ENCODE measurements around the gene HEMGN. TPM values are rescaled to one million over a fixed set of nuclear protein-coding genes. Genes with fewer than 3 reads are reported as not detected.

Gene HEMGN
- total and polyA plus RNA-seq, 2 of the 8 experiments (the other 6 are each of a cell fraction or from before 2014, with no cell fraction given) = not detected

DNA sequence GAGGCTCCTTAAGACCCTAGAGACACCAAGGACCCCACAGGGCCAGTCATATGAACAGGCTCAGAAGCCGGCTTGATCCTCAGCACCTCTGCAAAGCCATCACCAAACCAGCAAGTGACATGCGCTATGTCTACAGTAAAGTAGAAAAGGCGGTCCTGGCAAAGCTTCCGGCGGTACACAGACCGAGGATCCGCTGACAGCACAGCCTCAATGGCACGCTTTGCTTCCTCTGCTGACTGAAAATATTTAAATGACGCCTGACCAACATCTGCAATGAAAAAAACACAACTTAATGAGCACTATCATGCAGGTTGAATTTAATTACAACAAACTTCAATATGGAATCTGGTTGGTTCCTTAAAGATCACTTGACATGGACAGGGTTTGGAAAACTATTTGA is 33.2 kb downstream of the HEMGN start:
- ChIA-PET POLR2A (ENCODE audit: partially characterized antibody) (no interaction called here), CTCF (ENCODE audit: partially characterized antibody) (interaction anchor here (1.2 to 2.0 kb wide), 2 partner anchors 9 kb away, joined by 3 to 5 read pairs; no protein-coding TSS in a partner anchor)
- Histone ChIP-seq H3K4me3 (ENCODE audit: extremely low read depth in 1 of 4, insufficient read depth in 2 of 4, low read depth in 3 of 4, low read length in 4 of 4) (no peak overlapping the region), H2BK5ac (ENCODE audit: low read depth, low read length) (no peak overlapping the region), H4K20me1 (replicated peaks in 1 of 2; ENCODE audit: control insufficient read depth in 1 of 2, insufficient read depth in 2 of 2, low read length in 2 of 2) (peaks cover 0 to 3% of the 10 kb centered on the region in 2 experiments), H2BK15ac (ENCODE audit: low read length) (no peak overlapping the region), H2AK5ac (ENCODE audit: low read depth, low read length) (no peak overlapping the region), H3K9me3 (ENCODE audit: insufficient read depth in 2 of 2, low read depth in 1 of 2, low read length in 1 of 2) (no peaks in the 10 kb centered on the region), H2BK12ac (ENCODE audit: low read depth, low read length) (no peak overlapping the region), H3K36me3 (ENCODE audit: control insufficient read depth in 2 of 4, insufficient read depth in 4 of 4, low read length in 3 of 4) (no peaks in the 10 kb centered on the region), H3K27ac (ENCODE audit: low read depth, low read length) (no peak overlapping the region), H3K27me3 (replicated peaks in 1 of 4; ENCODE audit: control insufficient read depth in 3 of 4, extremely low read depth in 1 of 4, insufficient read depth in 3 of 4, low read length in 3 of 4) (no peaks in the 10 kb centered on the region), H2BK120ac (replicated peaks; ENCODE audit: low read depth, low read length) (no peak overlapping the region), H2BK20ac (ENCODE audit: low read length) (no peak overlapping the region), H4K5ac (ENCODE audit: insufficient read length, low read depth, low read length) (no peak overlapping the region), H3K14ac (ENCODE audit: insufficient read length) (no peak overlapping the region), H3K23me2 (ENCODE audit: low read depth, low read length) (no peaks in the 10 kb centered on the region), H3K56ac (replicated peaks; ENCODE audit: insufficient read length, low read depth, low read length) (no peak overlapping the region), H4K91ac (replicated peaks; ENCODE audit: insufficient read length, low read length) (no peak overlapping the region), H3K4ac (replicated peaks; ENCODE audit: insufficient read length, low read depth, low read length) (no peak overlapping the region), H3K9ac (replicated peaks in 1 of 4; ENCODE audit: extremely low read depth in 1 of 4, low read depth in 3 of 4, low read length in 3 of 4) (no peak overlapping the region), H2AFZ (ENCODE audit: low read length) (no peak overlapping the region), H3K4me2 (ENCODE audit: insufficient read depth in 1 of 2, low read depth in 2 of 2, low read length in 2 of 2) (no peak overlapping the region), H3K18ac (ENCODE audit: extremely low read depth, low read length) (no peak overlapping the region), H4K8ac (ENCODE audit: extremely low read depth, insufficient read depth, low read length) (no peak overlapping the region), H3K23ac (ENCODE audit: insufficient read length) (no peak overlapping the region), H3K79me2 (ENCODE audit: control insufficient read depth in 1 of 2, insufficient read depth in 2 of 2, low read length in 2 of 2) (no peaks in the 10 kb centered on the region), H3K4me1 (replicated peaks in 1 of 4; ENCODE audit: control insufficient read depth in 3 of 4, insufficient read depth in 4 of 4, low read length in 3 of 4) (no peaks in the 10 kb centered on the region), H3K79me1 (ENCODE audit: low read depth, low read length) (peaks cover 3% of the 10 kb centered on the region; the same call in 1 of the 2 replicates)
- no peak for DNase-seq (ENCODE audit: low read depth in 1 of 2, low spot score in 2 of 2)
- 87% methylated on average over 9 of the region's 9 CpGs; no CpG with 5 or more reads in 1 of the 2 experiments for WGBS, 2 experiments (ENCODE audit: extremely low coverage in 1 of 2, insufficient coverage in 1 of 2, insufficient read length in 1 of 2, insufficient replicate concordance in 2 of 2, low coverage in 1 of 2, low lambda C conversion rate in 2 of 2, missing lambda C conversion rate in 1 of 2)
- FAIRE-seq = no peak
- TF ChIP-seq CBX5 (IDR thresholded peaks at IDR 0.05; ENCODE audit: low read depth, low read length) (no peak), RBBP5 (IDR thresholded peaks at IDR 0.05; ENCODE audit: borderline replicate concordance, low read depth, low read length) (no peak), SUZ12 (IDR thresholded peaks at IDR 0.05; ENCODE audit: low read length) (no peak), HDAC2 (IDR thresholded peaks at IDR 0.05; ENCODE audit: borderline replicate concordance in 1 of 2, low read depth in 2 of 2, low read length in 2 of 2) (no peak), POU5F1 (IDR thresholded peaks at IDR 0.05; ENCODE audit: low read depth, low read length) (no peak), CHD2 (IDR thresholded peaks at IDR 0.05; ENCODE audit: low read length) (no peak), KDM1A (IDR thresholded peaks at IDR 0.05; ENCODE audit: borderline replicate concordance, low read length) (no peak), TBP (IDR thresholded peaks at IDR 0.05; ENCODE audit: low read depth, low read length) (no peak), PHF8 (conservative IDR thresholded peaks at IDR 0.05; ENCODE audit: low read depth, low read length) (no peak)
- TF ChIP-seq, protein P1, sequence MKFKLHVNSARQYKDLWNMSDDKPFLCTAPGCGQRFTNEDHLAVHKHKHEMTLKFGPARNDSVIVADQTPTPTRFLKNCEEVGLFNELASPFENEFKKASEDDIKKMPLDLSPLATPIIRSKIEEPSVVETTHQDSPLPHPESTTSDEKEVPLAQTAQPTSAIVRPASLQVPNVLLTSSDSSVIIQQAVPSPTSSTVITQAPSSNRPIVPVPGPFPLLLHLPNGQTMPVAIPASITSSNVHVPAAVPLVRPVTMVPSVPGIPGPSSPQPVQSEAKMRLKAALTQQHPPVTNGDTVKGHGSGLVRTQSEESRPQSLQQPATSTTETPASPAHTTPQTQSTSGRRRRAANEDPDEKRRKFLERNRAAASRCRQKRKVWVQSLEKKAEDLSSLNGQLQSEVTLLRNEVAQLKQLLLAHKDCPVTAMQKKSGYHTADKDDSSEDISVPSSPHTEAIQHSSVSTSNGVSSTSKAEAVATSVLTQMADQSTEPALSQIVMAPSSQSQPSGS (IDR thresholded peaks at IDR 0.05; ENCODE audit: low read length) = no peak
- TF ChIP-seq, protein P2, sequence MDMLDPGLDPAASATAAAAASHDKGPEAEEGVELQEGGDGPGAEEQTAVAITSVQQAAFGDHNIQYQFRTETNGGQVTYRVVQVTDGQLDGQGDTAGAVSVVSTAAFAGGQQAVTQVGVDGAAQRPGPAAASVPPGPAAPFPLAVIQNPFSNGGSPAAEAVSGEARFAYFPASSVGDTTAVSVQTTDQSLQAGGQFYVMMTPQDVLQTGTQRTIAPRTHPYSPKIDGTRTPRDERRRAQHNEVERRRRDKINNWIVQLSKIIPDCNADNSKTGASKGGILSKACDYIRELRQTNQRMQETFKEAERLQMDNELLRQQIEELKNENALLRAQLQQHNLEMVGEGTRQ (IDR thresholded peaks at IDR 0.05; ENCODE audit: low read length) = no peak
